ENCODE results near the gene VAV1. TPM values are rescaled to one million over a fixed set of nuclear protein-coding genes. Genes with fewer than 3 reads are reported as not detected.

VAV1 gene, protein sequence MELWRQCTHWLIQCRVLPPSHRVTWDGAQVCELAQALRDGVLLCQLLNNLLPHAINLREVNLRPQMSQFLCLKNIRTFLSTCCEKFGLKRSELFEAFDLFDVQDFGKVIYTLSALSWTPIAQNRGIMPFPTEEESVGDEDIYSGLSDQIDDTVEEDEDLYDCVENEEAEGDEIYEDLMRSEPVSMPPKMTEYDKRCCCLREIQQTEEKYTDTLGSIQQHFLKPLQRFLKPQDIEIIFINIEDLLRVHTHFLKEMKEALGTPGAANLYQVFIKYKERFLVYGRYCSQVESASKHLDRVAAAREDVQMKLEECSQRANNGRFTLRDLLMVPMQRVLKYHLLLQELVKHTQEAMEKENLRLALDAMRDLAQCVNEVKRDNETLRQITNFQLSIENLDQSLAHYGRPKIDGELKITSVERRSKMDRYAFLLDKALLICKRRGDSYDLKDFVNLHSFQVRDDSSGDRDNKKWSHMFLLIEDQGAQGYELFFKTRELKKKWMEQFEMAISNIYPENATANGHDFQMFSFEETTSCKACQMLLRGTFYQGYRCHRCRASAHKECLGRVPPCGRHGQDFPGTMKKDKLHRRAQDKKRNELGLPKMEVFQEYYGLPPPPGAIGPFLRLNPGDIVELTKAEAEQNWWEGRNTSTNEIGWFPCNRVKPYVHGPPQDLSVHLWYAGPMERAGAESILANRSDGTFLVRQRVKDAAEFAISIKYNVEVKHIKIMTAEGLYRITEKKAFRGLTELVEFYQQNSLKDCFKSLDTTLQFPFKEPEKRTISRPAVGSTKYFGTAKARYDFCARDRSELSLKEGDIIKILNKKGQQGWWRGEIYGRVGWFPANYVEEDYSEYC
- polyA plus RNA-seq (2014; cell fraction: cytosol; rRNA removed): not detected in 2 replicates
- not detected in 2 replicates for polyA plus RNA-seq (2014; cell fraction: nucleus; rRNA removed)

DNA sequence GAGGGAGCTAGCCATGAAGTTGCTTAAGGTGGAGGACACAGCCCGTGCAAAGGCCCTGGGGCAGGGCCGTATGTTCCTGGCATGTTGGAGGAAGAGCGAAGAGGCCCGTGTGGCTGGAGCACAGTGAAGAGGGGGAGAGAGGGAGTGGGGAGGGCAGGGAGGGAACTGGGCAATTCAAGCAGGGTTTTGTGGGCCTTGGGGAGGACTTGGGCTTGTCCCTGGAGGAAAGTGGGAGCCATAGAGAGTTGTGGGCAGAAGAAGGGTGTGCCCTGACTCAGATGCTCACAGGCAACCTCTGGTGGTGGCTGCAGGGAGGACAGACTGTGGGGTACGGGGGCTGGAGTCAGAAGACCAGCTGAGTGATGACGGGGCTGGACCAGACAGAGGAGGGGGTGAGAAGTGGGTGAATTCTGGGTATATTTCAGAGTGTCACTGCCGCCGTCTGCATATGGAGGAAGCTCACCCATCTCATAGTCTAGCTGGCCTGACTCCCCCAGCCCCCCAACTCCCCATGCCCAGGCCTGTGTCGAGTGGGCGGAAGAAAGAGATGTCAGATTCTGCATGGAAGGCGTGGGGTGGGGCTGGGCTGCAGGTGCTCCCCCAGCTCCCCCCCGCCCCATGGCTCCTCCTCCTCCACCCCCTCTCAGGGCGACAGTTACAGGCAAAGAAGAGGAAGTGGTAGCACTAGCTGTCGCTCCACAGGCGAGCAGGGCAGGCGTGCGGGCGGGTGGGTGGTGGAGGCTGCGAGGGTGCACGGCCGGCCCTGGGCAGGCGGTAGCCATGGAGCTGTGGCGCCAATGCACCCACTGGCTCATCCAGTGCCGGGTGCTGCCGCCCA is at the start of gene VAV1:
Gene VAV1 (plus strand): TSS at position 681 of the 838 bp plus-strand sequence. CDS start 100 bp downstream, at position 781.
- DNase-seq (ENCODE audit: low spot score): no peak

DNA sequence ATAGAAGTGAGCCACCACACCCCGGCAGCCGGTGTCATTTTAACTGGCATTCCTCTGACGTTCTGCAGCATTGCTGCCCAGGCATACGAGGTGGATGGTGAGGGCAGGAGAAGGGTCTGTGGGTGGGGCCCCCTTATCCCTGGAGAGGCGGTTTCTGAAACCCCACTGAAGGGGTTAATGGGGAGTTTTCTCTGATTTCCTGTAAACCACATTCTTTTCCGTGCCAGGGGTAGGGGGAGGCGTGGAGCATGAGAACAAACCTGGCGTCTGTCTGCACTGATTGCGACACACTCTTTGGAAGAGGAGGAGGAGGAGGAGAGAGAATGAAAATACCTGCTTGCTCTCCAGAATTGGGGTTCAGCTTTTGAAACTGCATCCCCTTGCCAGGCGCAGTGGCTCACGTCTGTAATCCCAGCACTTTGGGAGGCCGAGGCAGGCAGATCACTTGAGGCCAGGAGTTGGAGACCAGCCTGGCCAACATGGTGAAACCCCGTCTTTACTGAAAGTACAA is 49.3 kb upstream of the VAV1 start:
- no peak for DNase-seq (ENCODE audit: low spot score)

DNA sequence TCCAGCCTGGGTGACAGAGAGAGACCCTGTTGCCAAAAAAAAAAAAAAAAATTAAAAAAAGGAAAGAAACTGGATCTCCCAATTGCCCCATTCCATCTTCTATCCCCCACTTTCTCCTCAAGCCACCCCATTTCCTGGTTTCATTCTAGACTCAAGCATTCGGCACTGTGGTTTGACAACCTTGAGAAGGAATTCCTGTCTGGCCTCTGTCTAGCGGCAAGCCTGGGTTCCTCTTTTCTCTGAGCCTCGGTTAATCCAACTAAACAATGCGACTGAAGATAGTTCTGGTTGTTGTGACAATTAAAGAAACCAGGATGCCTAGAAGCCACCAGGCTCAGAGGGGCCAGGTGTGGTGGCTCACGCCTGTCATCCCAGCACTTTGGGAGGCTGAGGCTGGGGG is 48.8 kb upstream of the VAV1 start:
- no peak for DNase-seq (ENCODE audit: low spot score)

DNA sequence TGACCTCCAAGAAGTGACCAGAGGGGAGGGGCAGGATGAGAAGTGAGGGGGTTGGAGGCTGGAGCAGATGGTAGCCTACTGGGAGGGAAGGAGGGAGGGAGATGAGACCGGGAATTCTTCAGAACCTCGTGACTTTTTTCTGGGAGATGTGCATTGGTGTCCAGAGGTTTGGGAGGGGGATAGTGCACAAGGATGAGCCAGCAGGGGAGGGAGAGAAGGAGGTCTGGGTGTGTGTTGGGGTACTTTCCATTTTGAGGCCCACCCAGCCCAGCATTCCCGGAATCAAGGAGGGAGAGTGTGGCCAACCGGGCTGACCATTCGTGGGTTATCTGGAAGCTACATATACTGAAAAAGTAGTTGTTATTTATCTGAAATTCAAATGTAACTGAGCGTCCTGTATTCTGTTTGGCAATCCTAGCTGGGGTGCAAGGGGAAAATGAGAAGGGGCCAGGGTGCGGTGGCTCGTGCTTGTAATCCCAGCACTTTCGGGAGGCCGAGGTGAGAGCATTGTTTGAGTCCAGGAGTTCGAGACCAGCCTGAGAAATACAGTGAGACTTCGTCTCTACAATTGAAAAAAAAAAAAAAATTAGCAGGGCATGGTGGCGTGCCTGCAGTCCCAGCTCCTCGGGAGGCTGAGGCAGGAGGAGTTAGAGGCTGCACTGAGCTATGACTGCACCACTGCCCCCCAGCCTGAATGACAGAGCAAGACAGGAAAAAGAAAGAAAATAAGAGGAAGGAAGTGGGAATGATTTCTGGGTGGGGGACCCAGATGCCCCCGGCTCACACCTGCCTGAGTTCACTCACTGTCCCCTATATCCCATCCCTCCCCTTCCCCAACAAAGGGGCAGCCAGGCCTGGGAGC is 47.6 kb upstream of the VAV1 start:
- no peak for DNase-seq (ENCODE audit: low spot score)

DNA sequence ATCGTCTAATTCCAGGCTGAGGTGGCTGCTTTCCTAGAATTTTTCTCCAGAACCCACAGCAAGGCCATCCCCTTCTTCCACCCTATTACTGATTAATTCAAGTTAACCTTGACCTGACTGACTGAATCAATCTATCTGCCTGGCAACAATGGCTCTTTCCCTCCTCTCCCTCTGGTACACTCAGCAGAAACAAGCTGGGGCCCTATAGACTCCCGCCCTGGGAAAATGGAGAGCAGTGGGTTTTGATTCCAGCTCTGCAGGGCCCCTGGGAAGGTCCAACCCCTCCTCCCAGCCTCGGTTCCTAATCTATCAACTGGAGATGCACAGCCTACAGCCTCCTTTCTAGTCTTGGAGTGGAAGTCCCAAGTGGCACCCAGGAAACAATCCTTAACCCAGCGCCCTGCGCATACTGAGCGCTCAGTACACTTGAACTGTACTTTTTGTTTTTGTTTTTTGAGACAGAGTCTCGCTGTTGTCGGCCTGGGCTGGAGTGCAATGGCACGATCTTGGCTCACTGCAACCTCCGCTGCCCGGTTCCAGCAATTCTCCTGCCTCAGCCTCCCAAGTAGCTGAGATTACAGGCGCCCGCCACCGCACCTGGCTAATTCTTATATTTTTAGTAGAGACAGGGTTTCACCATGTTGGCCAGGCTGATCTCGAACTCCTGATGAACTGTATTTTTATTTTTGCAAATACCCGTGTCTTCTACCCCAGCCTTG is 46.8 kb upstream of the VAV1 start:
- no peak for DNase-seq (ENCODE audit: low spot score)

DNA sequence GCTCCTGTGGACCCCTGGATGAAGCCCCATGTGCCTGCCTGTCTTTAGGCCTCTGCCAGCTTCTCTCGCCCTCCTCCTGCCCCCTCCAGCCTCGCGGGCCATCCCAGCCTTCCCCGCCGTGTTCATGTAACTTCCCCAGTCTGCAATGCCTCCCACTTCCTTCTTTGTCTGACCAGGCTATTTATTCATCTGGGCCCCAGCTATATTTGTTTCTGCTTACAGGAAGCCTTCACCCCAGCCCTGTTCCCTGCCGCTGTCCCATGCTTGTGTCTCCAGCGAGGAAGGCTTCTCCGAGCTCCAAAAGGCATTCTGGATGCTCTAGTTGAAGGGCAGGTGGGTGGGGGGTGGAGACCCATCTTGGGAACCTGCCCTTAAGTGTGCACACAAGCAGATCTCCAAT is 44.2 kb upstream of the VAV1 start:
- DNase-seq (ENCODE audit: low spot score): no peak

DNA sequence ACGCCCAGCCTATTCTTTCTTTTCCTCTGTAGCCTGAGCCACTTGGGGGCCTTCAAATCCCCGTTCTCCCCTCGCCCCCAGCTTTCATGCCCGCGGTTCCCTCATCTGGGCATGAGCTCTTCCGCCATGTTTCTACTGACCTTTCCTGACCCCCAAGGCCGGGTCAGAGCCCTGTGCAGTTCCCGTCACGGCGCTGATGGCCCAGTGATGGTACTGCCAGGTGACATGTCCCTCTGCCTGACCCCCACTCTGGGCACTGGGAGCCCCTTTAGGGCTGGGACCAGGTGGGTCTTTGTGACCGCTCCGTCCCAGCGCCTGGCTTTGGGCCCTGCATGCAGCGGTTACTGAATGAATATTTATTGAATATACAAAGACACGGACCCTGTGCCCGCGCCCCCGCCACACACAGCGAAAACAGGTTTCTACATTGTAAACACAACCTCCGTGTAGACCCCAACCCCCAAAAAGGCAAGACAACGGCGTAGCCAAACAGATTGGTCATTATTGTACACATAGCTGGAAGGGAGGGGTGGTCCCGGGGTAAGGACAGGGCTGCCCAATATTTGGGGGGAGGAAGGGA is 42.8 kb upstream of the VAV1 start:
- no peak for DNase-seq (ENCODE audit: low spot score)

DNA sequence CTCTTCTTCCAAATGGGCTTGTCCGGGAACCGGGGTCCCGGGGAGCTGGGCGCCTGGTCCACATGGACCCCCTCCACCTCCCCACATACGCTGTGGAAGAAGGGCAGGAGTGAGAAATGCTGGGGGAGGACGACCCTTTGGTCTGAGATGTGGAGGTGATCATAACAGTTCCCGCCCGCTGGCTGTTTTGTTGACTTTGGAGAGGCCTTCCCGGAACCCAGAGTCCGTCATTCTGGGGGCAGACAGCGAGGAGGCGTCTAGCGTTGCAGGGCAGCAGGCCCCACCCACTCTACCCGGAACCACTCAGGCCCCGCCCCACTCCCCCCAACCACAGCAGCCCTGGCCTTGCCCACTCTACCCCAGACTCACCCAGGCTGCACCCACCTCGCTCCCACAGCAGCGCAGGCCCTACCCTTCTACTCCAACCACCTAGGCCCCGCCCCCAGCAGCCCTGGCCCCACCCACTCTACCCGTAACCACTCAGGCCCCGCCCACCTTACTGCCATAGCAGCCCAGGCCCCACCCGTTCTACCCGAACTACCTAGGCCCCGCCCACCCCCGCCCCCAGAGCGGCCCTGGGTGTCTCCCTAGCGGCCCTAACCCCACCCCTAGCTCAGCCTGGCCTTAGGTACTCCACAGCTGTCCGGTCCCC is 42.2 kb upstream of the VAV1 start:
- no peak for DNase-seq (ENCODE audit: low spot score)

DNA sequence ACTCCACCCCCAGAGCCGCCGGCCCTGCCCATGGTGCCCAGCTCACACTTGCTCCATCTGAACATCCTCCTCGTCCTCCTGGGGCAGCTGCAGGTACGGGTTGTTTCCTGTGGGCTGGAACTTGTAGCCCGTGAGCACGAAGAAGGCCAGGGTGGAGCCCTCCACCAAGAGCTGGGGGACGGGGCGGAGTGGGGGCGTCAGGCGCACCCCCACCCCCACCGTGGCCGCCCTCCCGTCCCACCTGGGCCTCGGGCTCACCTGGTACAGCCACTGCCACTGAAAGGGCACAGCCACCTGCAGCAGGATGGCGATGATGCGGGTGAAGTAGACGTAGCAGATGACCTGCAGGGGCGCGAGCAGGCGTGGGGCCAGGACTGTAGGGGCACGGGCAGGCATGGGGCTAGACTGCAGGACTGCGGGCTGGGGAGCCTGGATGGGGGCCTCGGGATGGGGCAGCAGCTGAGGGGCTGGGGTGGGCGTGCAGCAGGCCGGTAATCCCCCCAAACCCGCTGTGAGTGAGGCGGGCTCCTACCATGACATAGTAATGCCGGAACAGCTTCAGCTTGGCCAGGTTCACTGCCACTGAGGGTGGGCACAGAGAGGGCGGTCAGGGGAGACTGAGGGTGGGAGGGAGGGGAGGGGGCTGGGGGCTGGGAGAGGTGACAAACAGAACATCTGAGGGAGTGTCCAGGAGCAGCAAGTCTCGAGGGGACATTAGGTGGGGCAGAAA is 41.4 kb upstream of the VAV1 start:
- no peak for DNase-seq (ENCODE audit: low spot score)

DNA sequence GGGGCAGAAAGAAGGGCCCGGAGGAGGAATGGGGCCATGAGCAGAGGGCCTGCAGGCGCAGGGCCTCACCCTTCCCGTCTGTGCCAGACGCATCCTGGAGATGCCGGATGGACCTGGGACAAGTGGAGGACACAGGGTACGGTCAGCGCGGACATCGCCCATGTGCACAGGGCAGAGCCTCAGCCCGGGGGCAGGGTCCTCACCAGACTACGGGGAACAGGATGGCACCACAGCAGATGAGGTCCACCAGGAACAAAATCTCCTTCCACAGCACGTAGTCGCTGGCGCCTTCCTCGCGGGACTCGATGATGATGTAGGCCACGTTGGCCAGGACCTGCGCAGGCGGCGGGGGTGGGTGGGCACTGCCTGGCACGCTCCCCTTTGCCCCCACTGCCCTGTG is 40.7 kb upstream of the VAV1 start:
- no peak for DNase-seq (ENCODE audit: low spot score)

DNA sequence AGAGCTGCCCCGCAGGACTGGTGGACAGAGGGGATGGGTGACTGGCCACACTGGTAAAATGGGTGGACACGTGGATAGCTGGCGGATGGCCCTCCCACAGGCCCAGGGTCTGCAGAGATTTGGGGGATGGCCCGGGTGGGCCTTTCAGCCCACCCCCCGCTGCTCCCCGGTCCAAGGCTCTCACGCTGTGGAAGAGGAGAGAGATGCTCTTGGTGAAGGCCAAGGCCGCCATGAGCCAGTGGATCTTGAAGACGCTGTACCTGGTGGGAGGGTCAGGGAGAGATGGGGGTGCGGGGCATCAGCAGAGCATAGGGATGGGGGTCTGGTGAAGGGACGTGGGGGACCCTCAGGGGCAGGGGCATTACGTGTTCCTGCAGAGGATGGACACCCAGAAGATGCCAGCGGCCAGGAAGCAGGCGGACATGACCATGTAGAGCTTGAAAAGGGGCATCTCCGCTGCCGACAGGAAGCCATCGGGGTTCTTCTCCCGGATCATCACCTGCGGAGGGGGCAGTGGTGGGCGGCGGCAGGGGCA is 39.6 kb upstream of the VAV1 start:
- DNase-seq (ENCODE audit: low spot score): no peak

DNA sequence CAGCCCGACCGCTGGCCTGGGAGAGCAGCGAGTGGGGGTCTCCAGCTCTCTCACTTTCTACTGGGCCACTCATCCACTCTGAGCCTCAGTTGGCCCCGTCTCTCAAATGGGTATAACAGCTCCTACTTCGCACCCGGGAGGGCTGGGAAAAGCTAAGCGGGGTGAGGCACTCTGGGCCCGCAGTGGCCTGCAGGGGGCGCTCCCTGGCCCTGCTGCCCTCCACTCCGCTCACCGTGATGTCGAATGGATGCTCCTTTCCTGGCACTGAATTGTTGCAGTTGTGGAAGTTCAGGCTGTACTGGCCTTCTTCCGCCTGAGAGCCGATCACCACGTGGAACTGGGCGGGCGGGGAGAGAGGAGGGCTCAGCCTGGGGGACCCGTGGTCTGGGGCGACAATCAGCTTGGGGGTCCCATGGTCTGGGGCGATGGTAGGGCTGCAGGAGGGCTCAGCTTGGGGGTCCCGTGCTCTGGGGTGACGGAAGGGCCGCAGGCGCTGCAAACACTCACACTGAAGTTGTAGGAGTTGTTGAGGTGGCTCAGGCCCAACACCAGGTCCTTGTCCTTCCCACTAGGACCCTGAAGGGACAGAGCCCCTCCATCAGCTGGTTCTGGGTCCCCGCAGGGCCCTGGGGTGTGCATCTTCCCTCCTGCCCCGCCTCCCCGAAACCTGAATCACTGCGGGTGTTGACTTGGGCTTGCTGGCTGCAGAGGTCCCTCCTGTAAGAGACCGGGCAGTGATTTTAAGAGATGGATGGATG is 39.0 kb upstream of the VAV1 start:
- no peak for DNase-seq (ENCODE audit: low spot score)

DNA sequence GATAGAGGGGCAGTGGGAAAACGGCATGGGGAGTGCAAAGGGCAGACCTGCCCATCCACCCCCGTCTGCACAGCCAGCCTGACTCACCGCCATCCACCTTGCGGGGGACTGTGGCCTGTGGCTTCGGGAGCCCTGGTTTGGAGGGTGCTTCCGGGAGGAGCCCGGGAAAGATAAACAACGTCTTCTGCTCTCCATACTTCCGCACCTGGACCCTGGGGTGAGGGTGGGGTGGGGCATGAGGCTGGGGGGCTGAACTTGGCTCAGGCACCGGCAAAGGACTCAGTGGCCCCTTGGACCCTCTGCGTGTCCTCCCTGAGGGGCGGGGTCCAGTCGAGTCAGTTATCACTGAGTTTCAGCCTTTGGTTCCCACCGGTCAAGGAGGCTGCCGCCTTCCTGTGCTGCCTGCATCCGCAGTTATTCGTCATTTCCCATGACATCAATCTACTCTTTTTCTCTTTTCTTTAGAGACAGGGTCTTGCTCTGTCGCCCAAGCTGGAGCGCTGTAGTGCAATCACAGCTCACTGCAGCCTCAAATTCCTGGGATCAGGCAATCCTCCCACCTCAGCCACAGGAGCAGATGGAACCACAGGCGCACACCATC is 38.3 kb upstream of the VAV1 start:
- no peak for DNase-seq (ENCODE audit: low spot score)

DNA sequence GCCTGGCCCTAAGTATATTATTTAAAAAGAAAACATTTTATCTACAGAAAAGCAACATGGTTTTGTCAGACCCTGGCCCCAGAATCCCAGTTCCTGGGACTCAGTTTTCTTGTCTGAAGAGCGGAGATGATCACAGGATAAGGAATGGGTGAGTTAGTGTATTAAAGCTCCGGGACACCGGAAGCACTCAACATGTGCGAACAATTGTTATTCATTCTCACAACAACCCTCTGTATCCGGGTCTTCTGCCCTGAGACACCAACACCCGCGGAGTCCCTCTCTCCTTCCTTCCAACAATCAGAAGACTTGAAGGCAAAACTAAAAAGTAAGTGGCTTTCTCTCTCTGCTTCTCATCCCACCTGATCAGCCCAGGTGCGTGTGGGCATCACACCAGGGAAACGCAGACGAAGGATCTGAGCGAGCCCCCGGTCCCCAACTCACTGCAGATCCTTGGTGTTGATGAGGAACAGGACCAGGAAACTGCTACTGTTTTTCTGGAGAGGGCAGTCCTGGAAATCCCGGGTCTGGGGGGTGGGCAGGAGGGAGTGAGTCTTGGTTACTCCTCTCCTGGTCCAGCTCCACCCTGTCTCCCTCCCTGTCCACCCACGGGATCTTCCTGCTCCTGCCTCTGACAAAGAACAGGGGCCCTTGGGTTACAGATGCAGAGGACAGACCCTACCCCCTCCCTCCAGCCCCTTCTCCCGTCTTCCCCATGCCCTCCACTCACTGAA is 37.2 kb upstream of the VAV1 start:
- no peak for DNase-seq (ENCODE audit: low spot score)

DNA sequence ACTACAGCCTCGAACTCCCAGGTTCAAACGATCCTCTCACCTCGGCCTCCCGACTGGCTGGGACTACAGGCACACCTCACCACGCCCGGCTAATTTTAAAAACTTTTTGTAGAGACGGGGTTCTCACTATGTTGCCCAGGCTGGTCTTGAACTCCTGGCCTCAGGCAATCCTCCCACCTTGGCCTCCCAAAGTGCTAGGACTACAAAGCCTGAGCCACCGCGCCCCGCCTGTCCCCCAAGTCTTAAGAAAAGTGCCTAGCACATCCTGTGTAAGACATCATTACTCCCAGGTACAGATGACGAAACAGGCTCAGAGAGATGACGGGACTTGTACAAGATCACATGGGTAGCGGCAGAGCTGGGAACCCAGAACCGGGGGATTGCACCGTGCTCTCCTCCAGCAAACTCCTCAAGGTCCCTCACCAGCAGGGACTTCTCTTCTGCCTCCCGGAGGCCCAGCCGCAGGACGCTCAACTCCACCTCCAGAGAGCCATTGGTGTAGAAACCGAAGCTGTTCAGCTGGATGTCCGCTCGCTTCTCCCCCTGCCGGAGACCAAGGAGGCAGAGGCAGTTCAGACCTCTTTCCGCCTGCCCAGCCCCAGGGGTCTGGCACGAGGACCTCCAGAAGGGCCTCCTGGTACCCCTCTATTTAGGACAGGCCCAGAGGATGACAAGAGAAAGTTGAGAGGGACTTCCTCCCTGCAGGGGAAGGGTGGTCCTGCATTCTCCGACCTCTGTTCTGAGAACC is 36.2 kb upstream of the VAV1 start:
- peak; percentile 83 for DNase-seq (ENCODE audit: low spot score)

Measured in SK-N-DZ (cell line).